GM19463 (cell line): ENCODE measurements around the gene PEX11B.
"Not testable (repeated sequence)": the region's sequence is repeated elsewhere in the genome, so short reads cannot be mapped to it uniquely, and the experiment has no call there.

ENCODE experiments used
- ATAC-seq: cut with Tn5 transposase; IDR thresholded peaks from one replicate; pipeline ENCODE4 v1.9.1; 2021; ENCODE audit warnings: mild to moderate bottlenecking, moderate library complexity; ENCODE audit not compliant: unreplicated experiment

Gene PEX11B

DNA sequence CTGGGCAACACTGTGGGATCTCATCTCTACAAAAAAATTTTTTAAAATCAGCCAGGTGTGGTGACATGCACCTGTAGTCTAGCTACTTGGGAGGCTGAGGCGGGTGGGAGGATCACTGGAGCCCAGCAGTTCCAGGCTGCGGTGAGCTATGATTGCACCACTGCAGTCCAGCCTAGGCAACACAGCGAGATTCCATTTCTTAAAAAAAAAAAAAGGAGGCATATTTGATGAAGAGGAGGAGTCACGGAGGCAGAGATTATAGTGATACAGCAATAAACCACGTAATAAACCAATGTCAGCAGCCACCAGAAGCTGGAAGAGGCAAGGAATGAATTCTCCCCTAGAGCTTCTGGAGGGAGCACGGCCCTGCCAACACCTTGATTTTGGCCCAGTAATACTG is 35.3 kb upstream of the PEX11B start:
- no peak for ATAC-seq

DNA sequence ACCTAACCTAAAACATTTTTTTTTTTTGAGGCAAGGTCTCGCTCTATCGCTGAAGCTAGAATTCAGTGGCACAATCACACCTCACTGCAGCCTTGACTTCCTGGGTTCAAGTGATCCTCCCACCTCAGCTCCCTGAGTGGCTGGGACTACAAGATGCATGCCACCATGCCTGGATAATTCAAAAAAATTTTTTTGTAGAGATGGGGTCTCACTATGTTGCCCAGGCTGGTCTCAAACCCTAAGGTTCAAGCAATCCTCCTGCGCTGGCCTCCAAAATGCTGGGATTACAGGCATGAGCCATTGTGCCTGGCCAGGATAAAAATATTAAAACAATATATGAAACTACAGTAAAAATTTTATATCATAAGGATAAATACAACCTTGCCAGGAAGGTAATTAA is 34.4 kb upstream of the PEX11B start:
- no peak for ATAC-seq

DNA sequence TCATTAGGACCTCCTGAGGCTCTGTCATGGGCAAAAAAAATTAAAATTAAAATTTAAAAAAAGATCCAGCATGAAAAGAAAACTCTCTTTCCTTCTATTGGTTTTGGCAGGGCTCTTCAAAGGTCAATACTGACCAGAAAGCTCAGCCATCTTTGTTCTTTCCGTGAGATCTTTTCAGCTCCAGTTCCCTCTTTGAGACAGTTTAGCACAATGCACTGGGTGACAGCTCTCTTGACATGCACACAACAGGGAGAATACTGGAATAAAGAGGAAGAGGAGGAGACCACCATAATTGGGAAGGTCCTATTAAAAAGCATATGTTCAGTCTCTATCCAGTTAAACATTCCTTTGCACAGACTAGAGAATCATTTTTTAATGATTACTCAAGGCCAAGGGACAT is 33.0 kb upstream of the PEX11B start:
- no peak for ATAC-seq

DNA sequence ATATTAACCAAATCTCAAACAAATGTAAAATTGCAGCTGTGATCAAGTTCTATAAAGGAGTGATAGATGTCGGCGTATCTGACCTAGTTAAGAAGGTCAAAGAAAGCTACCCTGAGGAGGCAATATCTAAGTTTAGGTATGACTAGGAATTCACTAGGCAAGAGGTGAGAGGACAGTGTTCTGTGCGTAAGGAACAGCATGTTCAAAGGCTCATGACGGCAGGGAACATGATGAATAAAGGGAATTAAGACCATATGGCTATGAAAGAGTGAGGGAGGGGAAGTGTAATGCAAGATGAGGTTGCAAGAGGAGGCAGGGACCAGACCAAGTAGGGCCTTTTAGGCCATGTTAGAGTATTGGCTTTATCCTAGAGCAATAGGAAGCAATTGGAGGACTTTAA is 30.7 kb upstream of the PEX11B start:
- ATAC-seq: no peak

DNA sequence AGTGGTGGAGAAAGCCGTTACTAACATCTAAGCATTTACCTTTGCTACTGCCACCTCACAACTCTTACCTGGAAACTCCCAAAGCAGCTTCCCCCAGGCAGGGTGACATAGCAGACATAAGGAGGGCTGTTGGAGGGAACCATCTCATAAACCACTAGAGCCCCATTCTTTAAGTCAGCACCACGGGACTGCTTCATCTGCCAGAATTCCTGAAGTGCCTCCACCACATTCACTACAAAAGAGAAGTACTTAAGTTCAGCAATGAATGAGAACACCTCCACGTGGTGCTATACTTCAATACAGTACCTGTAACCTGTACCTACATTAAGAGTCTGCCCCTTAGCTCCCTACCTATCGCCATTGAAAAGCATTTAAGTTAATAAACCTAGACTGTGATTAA is 29.0 kb upstream of the PEX11B start:
- no peak for ATAC-seq

DNA sequence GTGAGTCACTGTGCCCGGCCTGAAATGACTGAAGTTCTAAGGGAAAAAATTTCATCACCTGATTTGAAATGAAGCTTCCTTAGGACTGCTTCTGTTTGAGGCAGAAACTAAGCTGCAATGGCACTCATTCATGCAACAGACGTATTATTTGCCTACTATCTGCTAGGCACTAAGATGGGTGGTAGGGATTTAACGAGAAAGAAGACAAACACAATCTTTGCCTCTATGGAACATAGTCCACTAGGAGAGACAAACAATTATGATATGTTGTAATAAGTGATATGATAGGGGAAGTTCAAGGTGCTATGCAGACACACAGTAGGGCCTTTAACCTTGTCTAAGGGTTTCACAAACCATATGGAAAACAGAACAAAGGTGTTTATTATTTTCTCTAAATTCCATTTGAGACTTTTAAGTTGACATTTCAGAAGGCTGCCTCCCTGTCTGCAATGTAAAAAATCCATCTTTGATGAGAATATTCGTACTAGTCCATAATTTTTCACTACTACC is 28.0 kb upstream of the PEX11B start:
- no peak for ATAC-seq

DNA sequence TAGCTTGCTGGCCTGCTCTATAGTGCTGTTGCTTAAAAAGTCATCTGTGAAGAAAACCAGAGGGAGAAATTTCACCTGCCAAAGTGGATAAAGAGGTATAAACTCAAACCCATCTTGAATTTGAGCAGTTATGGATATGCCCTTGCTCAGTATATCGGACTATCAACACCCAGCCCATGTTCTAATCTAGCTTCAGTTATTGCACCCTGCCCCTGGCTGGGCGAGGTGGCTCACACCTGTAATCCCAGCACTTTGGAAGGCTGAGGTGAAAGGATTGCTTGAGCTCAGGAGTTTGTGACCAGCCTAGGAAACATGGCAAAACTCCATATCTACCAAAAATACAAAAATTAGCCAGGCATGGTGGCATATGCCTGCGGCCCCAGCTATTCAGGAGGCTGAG is 26.0 kb upstream of the PEX11B start:
- no peak for ATAC-seq

DNA sequence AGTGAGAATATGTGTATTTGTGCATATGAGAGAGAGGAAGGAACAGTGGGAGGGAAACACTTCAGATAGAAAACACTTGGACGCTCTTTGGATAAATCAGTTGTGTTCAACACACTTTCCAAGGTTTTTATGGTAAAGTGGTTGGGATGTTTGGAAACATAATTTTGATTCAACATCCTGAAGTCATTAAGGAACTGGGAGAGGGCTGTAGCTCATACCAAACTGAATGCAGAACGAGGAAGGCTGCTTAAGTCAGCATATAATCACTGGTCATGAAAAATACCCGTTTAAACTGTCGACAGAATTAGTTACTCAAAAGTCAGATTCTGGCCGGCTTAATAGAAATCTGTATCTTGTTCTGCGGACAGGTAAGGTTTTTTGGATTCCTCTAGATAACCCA is 24.4 kb upstream of the PEX11B start:
- ATAC-seq: no peak

DNA sequence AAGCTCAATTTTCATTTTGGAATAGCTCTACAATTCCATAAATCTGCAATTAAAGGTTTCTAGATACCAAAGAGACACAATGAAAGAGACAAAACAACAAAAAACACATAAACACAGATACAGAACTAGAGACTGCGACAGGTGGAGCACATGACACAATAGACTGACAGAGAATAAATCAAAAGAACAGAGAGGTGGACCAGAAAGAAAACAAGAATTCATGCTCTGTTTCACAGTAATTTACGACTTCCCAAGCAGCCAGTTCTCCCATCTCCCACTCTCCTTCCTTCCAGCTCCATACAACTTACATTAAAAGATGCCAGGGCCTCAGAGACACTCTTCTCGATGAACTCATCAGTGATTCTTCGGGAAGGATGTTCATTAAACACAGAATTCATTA is 23.9 kb upstream of the PEX11B start:
- no peak for ATAC-seq

DNA sequence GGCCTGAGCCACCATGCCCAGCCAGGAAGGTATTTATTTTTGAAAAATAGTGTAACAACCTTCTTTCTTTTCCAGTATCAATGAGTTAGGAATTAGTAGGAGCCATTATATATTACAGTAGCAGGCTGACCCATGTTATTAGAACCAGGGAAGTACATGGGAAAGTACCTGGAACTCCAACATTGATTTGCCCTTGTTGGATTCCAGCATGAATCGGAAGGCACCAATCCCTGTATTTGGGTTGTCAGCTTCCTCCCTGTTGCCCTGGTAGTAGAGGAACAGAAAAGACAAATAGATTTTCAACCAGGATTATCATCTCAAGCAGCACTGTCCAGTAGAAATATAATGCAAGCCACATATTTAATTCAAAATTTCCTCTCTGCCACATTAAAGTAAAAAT is 18.9 kb upstream of the PEX11B start:
- ATAC-seq: no peak

DNA sequence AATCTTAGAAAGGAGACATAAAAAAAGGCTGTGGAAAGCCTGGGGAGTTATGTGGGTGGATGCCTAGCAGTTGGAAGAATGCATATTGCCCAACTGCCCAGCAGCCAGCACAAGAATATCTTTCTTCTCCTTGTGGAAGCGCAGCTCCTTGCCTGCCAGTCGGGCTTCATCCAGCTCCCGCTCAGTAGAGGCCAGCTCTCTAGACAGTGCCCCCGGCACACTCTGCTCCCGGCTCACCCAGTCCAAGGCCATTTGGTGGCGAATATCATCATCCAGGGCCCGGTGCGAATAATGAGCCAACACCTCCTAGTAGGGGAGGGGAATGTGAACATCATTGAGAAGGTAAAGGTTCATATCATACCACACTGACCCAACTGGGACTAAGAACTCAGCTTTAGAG is 17.7 kb upstream of the PEX11B start:
- ATAC-seq: no peak

DNA sequence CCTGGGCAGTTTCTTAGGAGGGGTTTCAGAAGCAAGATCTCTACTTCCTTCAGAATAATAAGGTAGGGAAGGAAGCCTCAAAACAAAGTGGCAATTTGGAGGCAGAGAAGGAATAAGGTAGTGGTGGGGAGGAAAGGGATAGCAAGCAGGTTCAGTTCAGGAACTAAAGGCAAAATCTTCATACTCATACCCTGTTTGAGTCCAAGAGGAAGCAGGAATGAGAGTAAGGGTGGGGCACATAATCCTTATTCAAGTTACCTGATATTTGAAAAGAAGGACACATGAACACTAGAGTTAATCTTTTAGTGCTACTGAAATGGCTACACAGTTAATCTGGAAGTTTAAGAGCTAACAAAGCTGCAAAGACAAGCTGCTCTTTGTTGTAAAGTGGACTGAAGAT is 17.2 kb upstream of the PEX11B start:
- no peak for ATAC-seq

DNA sequence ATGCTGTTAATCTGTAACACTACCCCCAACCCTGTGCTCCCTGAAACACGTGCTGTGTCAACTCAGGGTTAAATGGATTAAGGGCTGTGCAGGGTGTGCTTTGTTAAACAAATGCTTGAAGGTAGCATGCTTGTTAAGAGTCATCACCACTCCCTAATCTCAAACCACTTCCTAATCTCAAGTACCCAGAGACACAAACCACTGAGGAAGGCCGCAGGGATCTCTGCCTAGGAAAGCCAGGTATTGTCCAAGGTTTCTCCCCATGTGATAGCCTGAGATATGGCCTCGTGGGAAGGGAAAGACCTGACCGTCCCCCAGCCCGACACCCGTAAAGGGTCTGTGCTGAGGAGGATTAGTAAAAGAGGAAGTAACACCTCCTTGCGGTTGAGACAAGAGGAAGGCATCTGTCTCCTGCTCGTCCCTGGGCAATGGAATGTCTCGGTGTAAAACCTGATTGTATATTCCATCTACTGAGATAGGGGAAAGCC is 14.0 kb upstream of the PEX11B start:
- ATAC-seq: not testable (repeated sequence)

DNA sequence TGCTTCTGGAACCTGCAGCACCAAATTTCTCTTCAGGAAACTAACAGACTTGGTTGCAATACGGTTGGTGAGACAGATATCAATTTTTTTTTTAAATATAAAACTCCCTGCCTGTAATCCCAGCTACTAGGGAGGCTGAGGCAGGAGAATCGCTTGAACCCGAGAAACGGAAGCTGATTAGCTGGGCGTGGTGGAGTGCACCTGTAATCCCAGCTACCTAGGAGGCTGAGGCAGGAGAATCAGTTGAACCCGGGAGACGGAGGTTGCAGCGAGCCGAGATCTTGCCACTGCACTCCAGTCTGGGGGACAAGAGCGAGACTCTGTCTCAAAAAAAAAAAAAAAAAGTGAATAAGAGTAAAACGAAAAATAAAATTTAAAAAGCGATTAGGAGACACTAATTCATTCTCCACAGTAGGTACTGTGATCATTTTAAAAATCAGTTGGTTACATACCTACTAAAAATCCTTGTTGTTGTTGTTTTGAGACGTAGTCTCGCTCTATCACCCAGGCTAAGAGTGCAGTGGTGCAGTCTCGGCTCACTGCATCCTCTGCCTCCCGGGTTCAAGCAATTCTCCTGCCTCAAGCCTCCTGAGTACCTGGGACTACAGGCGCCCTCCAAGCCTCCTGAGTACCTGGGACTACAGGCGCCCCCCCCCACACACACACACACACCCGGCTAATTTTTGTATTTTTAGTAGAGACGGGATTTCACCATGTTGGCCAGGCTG is 9.6 kb upstream of the PEX11B start:
- ATAC-seq: no peak

DNA sequence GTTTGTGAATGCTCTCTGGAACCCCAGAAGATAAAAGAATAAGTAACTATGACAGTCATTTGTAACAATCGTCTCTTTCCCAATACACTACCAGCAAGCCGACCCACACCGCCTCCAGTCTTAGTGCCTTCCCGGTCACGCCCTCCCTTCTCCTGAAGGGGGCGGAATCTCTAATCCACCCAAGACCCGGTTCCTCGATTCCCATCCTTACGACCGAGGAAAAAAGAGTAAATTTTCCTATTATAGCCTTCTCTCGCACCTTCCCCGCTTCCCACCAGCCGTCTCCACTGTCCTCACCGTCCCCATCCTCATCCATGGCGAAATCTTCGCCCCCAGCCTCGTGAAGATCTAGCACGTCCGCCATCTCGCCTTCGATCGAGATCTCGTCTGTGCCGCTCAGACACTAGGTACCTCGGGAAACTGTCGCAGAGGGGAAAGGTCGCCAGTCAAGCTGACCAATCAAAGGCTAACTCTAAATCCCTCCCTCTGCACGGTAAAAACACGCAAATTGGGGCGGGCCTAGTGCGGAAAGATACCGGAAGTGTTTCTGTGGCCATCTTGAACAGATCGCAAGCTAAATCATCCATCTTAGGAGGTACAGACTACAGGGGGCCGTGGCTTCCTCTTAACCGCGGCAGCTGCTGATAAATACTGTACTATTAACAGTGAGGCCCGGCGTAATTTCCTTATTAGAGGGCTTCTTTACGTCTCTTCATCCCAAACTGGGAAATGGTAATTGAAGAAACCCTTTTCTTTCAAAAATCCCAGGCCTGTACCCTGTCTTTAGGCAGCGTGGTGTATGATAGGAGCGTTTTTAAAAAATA is 8.8 kb upstream of the PEX11B start, which contains the start of gene RBM8A:
TSS of gene RBM8A (minus strand) at position 422 of the 824 bp plus-strand sequence. CDS start at position 364, 58 bp downstream.
- ATAC-seq: peak; percentile 96

DNA sequence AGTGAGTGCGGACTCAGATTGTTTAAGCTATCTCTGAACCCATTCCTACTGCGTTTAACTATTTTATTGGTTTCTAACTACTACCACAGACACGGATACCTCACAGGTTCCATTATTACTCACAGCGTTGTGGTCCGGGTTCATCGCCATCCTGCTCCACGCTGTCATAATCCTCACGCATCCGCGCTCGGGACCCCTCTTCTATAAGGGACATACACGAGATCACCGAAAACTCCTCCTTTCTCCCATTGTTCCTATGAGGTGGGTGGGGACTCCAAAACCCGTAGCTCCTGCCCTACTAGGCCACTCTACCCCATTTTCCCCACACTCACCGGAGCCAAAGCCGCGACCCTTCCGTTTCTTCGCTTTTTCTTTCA is 8.2 kb upstream of the PEX11B start:
- no peak for ATAC-seq

DNA sequence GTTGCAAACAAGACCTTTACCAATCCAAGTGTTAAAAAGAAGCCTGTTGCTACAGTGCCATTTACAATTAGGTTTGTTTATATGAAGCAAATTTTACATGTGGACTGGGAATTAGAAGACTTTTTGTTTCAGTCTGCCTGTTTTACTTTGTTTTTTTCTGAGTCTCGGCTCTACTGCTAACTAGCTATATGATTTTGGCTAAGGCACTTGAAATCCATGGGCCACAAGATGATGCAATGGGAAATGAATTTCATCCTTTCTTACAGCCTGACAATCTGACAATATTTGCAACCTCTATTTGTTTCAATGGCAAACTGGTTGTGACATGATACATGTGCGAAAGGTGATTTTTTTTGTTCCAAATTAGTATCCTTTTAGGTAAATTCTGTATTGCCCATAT is 3.7 kb upstream of the PEX11B start:
- no peak for ATAC-seq

DNA sequence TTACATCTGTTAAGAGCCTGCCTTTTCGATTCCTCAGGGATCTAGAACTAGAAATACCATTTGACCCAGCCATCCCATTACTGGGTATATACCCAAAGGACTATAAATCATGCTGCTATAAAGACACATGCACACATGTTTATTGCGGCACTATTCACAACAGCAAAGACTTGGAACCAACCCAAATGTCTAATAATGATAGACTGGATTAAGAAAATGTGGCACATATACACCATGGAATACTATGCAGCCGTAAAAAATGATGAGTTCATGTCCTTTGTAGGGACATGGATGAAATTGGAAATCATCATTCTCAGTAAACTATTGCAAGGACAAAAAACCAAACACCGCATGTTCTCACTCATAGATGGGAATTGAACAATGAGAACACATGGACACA is 1.8 kb upstream of the PEX11B start:
- ATAC-seq: not testable (repeated sequence)

DNA sequence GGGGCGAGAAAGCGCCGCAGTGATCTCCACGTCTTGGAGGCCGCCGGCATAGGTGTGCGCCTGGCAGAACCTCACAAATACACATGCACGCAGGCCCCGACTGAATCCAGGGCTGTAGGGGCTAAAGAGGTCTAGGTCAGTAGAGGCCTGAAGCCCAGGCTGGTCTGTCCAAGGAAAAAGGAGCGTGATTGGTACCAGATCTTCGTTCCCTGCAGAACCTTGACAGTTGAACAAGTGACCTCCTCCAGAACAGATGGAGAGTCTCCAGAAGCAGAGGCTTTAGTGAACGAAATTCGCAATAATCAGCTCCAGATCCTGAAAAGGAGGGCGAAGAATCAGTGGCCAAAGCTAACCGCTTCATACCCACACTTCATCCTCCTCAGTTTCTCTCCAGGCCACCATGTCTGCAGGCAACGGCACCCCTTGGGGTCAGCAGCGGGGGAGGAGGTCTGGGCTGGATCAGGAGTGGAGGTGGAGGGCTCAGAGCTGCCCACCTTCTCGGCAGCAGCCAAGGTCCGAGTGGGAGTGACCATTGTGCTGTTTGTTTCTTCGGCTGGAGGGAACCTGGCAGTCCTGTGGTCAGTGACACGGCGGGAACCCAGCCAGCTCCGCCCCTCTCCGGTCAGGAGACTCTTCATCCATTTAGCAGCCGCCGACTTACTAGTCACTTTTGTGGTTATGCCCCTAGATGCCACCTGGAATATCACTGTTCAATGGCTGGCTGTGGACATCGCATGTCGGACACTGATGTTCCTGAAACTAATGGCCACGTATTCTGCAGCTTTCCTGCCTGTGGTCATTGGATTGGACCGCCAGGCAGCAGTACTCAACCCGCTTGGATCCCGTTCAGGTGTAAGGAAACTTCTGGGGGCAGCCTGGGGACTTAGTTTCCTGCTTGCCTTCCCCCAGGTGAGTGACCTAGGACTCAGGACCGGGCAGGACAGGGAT is 749 bp upstream of the PEX11B start:
- ATAC-seq: no peak

DNA sequence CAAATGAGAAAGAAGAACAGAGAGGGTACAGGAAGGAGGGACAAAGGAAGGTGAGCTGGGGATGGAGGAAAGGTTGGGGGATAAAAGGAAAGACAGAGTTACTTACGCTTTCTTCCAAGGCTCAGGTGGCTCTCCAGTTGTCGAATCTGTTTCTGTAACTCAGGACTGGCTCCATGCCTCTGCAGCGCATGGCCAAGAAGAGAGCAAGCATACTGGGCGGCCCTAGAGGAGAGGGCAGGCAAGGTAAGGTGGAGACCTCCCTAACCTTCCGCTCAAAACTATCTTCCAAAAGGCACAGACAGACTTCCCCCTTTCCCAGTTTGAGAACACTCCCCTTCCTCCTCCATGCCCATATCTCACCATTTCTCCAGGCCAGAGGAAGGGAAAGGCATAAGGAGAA is 922 bp downstream of the PEX11B start:
- no peak for ATAC-seq

DNA sequence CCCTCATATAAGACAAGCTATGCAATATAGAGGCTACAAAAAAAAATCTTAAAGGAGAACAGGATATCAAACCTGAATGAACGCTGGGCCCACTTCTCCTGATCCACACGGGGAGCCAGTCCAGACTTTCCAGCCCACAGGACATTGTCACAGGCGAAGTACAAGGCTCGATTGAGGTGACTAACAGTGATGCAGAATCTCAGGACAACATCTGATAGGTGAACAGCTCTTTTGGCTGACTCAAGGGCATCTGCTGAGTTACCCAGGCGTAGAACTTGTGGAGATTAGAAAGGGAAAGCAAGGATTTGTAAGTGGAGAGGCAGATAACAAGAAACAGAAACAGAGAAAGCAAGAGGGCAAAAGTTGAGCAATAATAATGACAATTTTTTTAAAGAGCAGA is 1.8 kb downstream of the PEX11B start:
- no peak for ATAC-seq
